ENCODE measurements around the gene SEC23IP. TPM values are rescaled to one million over a fixed set of nuclear protein-coding genes. Genes with fewer than 3 reads are reported as not detected.
"Not testable (repeated sequence)": the region's sequence is repeated elsewhere in the genome, so short reads cannot be mapped to it uniquely, and the experiment has no call there.

Gene SEC23IP
- total RNA-seq, 1 donor from 2014 or later: 82.8 TPM

DNA sequence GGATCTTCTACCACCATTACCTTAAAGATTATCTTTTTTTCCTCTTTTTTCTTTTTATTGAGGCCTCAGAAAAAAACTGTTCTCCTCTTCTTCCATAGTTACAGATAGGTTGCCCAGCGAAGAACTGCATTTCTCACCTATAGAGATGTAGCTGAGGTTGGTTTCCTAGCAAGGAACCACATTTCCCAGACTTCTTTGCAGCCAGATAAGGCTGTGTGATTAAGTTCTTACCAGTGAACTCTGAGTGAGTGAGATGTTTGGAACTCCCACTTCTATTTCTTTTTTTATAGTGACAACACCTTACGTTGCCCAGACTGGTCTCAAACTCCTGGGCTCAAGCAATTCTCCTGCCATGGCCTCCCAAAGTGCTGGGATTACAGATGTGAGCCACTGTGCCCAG is 14.0 kb upstream of the SEC23IP start:
- intact Hi-C loops (cut with micrococcal nuclease): loop anchor here (10.0 kb wide), 1 partner anchor 744 kb away; no protein-coding TSS in a partner anchor

DNA sequence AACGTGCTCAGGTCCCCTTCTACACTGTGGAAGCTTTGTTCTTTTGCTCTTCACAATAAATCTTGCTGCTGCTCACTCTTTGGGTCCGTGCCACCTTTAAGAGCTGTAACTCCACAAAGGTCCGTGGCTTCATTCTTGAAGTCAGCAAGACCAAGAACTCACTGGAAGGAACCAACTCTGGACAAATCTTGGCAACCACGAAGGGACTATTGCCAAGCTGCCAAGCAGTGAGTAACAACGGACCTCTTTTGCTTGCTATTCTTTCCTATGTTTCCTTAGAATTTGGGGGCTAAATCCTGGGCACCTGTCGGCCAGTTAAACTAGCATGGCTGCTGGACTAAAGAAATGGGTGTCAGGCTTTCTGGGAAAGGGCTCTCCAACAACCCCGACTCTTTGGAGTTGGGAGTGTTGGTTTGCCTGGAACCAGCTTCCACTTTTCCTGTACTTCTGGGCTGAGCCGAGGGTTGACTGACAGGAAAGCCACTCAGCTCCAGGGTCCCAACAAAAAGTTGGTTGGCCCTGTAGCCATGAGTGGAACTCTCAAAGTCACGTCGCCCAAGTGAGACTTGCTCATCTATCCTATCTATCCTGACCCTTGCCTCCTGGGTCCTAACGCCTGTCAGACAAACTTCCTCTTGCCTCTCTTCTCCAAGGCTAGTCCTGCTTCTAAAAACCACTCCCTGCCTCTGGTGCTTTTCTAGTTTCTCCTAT is 8.5 kb upstream of the SEC23IP start:
- intact Hi-C loops (cut with micrococcal nuclease): not testable (repeated sequence)

DNA sequence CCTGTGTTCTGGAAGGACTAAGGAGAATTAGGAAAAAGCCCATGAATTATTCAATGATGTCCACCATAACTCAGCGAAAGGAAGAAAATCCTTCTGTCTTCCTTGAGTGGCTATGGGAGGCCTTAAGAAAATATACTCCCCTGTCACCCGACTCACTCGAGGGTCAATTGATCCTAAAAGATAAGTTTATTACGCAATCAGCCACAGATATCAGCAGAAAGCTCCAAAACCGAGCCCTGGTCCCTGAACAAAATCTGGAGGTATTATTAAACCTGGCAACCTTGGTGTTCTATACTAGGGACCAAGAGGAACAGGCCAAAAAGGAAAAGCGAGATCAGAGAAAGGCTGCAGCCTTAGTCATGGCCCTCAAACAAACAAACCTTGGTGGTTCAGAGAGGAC is 6.5 kb upstream of the SEC23IP start:
- intact Hi-C loops (cut with micrococcal nuclease): not testable (repeated sequence)

GRCh38 chr10:119888715-119889114 is 3.8 kb upstream of the SEC23IP start:
- intact Hi-C loops (cut with micrococcal nuclease): not testable (repeated sequence)

DNA sequence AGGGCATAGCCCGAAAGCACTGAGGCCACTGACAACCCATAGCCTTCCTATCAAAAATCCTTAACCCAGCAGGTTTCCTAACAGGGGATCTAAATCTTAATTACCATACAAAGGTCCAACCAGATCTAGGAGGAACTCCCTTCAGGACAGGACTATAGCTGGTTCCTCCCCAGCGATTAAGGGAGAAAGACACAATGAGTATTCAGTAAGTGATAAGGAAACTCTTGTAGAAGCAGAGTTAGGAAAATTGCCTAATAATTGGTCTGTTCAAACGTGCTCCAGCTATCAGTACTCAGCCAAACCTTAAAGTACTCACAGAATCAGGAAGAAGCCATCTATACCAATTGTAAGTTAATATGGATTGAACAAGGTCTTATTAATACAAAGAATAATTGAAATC is 3.3 kb upstream of the SEC23IP start:
- intact Hi-C loops (cut with micrococcal nuclease): not testable (repeated sequence)

DNA sequence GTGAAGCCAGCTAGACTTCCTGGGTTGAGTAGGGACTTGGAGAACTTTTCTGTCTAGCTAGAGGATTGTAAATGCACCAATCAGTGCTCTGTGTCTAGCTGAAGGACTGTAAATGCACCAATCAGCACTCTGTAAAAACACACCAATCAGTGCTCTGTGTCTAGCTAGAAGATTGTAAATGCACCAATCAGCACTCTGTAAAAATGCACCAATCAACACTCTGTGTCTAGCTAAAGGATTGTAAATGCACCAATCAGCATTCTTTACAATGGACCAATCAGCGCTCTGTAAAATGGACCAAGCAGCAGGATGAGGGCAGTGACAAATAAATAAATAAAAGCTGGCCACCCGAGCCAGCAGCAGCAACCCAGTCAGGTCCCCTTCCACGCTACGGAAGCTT is 2.2 kb upstream of the SEC23IP start:
- intact Hi-C loops (cut with micrococcal nuclease): loop anchor here (5.0 to 10.0 kb wide), 4 partner anchors 683 to 1843 kb away; partner anchors contain the start of genes DENND10, FAM204A, GRK5 and RAB11FIP2

GRCh38 chr10:119891849-119892187 is 712 bp upstream of the SEC23IP start:
- intact Hi-C loops (cut with micrococcal nuclease): loop anchor here (1.0 to 10.0 kb wide), 10 partner anchors 19 to 1845 kb away; partner anchors contain the start of genes DENND10, EIF3A, FAM204A and GRK5

- intact Hi-C loops (cut with micrococcal nuclease): loop anchor here (2.0 to 10.0 kb wide), 5 partner anchors 28 to 1846 kb away; partner anchors contain the start of genes DENND10, FAM204A, GRK5 and RAB11FIP2
Observed at GRCh38 chr10:119893074-119893473, 544 bp downstream of the SEC23IP start.

DNA sequence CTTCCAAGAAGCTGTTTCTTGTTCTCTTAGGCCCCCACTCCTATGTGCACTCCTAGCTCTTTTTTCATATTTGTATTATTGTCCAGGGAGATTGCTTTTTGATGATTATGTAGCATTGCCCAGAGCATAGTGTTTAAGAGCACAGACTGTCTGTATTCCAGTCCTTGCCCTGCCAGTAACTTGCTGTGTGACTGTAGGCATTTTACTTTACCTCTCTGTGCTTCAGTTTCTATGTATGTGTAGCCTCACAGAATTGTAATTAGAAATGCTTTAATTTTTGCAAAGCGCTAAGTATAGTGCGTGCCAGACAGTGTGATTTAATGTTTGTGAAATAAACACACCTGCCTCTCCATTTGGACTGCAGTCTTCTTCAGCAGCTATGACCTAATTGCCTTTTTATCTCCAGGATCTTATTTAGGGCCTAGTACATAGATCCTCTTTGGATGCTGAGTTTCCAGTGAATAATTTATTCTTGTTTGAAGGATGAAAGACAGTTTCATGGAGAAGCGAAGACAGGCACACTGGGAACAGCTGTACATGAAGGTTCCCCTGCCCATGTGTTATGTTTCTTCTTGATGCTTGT is 1.4 kb downstream of the SEC23IP start:
- intact Hi-C loops (cut with micrococcal nuclease): loop anchor here (2.0 to 10.0 kb wide), 5 partner anchors 27 to 1847 kb away; partner anchors contain the start of genes DENND10, FAM204A, GRK5 and RAB11FIP2

GRCh38 chr10:119896061-119896655 is 3.6 kb downstream of the SEC23IP start:
- intact Hi-C loops (cut with micrococcal nuclease): loop anchor here (10.0 kb wide), 1 partner anchor 791 kb away; the partner anchor contains the start of gene DENND10

GRCh38 chr10:119896937-119897770 is 4.6 kb downstream of the SEC23IP start:
- intact Hi-C loops (cut with micrococcal nuclease): loop anchor here (10.0 kb wide), 1 partner anchor 792 kb away; the partner anchor contains the start of gene DENND10

- intact Hi-C loops (cut with micrococcal nuclease): loop anchor here (10.0 kb wide), 1 partner anchor 794 kb away; the partner anchor contains the start of gene DENND10
Observed at GRCh38 chr10:119898577-119898976, 6.0 kb downstream of the SEC23IP start.

GRCh38 chr10:119903946-119904666 is 11.6 kb downstream of the SEC23IP start:
- intact Hi-C loops (cut with micrococcal nuclease): no loop called here

DNA sequence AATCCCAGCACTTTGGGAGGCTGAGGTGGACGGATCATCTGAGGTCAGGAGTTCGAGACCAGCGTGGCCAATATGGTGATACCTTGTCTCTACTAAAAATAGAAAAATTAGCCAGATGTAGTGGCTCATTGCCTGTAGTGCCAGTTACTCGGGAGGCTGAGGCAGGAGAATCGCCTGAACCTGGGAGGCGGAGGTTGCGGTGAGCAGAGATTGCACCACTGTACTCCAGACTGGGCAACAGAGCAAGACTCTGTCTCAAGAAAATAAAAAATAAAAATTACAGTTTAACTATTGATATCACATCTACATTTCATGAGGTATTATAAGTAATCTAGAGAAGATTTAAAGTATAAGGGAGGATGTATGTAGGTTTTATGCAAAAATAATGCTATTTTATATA is 15.2 kb downstream of the SEC23IP start:
- intact Hi-C loops (cut with micrococcal nuclease): not testable (repeated sequence)

- intact Hi-C loops (cut with micrococcal nuclease): no loop called here
Observed at GRCh38 chr10:119908166-119908565, 15.6 kb downstream of the SEC23IP start.

- intact Hi-C loops (cut with micrococcal nuclease): no loop called here
Observed at GRCh38 chr10:119910689-119911088, 18.2 kb downstream of the SEC23IP start.

DNA sequence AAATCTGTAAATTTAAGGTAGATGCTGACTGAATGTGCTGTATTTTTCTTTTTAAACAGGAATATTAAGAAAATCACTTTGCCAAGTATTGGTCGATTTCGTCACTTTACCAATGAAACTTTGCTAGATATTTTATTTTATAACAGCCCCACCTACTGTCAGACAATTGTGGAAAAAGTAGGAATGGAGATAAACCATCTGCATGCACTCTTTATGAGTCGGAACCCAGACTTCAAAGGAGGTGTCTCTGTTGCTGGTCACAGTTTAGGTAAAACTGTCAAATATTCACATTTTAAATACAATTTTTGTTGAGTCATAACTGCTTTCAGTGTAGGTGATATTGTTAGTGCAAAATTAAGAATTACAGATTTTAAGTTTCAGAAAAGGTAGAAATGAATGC is 25.2 kb downstream of the SEC23IP start:
- intact Hi-C loops (cut with micrococcal nuclease): no loop called here

DNA sequence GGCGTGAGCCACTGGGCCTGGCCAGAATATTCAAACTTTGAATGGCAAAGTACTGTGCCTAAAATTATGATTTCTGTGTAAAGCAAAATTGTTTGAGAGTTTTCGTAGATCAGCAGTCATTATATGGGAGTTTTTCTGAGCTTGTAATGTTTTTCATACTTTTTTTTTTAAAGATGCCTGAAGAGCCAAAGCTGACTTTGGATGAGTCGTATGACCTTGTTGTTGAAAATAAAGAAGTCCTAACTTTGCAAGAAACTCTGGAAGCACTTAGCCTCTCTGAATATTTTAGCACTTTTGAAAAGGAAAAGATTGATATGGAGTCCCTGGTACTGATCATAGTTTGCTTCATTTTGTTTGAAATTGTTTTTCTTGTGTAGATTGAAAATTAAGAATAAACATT is 26.7 kb downstream of the SEC23IP start:
- intact Hi-C loops (cut with micrococcal nuclease): no loop called here

DNA sequence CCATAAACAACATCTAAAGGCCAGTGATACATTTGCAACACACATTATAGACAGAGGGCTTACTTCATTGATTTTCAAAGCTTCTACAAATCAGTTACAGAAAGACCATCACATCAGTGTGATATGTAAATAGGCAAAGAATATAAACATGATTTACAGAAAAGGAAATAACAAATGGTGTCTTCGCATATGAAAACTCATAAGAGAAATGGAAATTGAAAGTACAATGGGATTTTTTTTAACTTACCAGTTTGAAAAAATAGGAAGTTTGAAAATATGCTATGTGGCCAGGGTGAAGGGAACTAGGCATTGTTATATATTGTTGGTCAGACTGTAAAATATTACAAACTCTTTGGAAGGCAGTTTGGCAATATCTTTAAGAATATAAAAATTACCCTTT is 27.3 kb downstream of the SEC23IP start:
- intact Hi-C loops (cut with micrococcal nuclease): loop anchor here (2.0 kb wide), 2 partner anchors 27 to 169 kb away; partner anchors contain the start of gene SEC23IP

DNA sequence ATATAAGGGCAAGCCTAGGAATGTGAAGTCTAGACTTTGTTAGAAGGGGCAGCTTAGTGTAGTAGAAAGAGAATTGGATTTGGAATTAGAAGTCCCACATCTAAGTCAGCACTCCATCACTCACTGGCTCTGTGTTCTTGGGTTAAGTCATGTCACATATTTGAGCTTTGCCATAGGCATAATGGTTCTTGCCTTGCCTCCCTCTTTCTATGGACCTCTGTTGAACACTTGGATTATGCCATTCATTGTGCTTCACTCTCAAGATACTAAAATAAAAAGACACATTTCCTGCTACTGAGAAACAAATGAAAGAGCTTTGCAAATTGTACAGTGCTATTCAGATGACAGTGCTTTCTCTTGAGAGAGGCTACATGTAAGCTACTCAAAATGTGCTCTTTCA is 35.9 kb downstream of the SEC23IP start:
- intact Hi-C loops (cut with micrococcal nuclease): no loop called here
